HepG2 (cell line): Measurements from ENCODE around the gene ATG4B. TPM values are rescaled to one million over a fixed set of nuclear protein-coding genes. Genes with fewer than 3 reads are reported as not detected.

ENCODE experiments used
- ATAC-seq: fragments of 200-7000 bp; cut with Tn5 transposase; 3 replicates; pipeline ENCODE4 v1.9.1; 2020; ENCODE audit warnings: mild to moderate bottlenecking, moderate library complexity
- BruUV-seq: library from RNA; stranded (reverse); fragments of 400-500 nt; replicated peaks from 2 replicates; lab custom pipeline; 2021; lab: Mats Ljungman, UMichigan
- CTCF ChIA-PET: fragments of 300-600 bp; formaldehyde crosslinking; extraction: SDS; loops from one replicate; lab custom pipeline; 2021; ENCODE audit warnings: low total read pairs, inconsistent platforms, low intra/inter-chr PET ratio; lab: Yijun Ruan, JAX
- POLR2A ChIA-PET: fragments of 350-600 bp; sonication (Branson Sonifier 250); formaldehyde crosslinking; loops from one replicate; lab custom pipeline; 2020; ENCODE audit warnings: antibody characterized with exemption, inconsistent platforms; lab: Yijun Ruan, JAX
- DNase-seq: peaks from one replicate; pipeline ENCODE4 v3.0.0-alpha.2; 2015; ENCODE audit warnings: low spot score
- FAIRE-seq: peaks from 3 replicates; lab custom pipeline; 2011; peaks lifted over from hg19 to GRCh38; lab: Jason Lieb, UNC
- H2AFZ ChIP-seq: one replicate; pipeline ENCODE4 v1.6.1; 2011; ENCODE audit warnings: low read length, inconsistent platforms
- H3K27ac ChIP-seq: fragments of 300-600 bp; 3 replicates; pipeline ENCODE4 v1.8.0; 2011; ENCODE audit warnings: mixed run types, mild to moderate bottlenecking, mixed read lengths, low read length, inconsistent platforms; ENCODE audit not compliant: insufficient read depth; ENCODE audit errors: extremely low read length
- H3K27me3 ChIP-seq, 2 experiments: fragments of 200-600 bp in 1 of 2; 2 replicates in 1 of 2; 3 replicates in 1 of 2; pipeline versions ENCODE4 v1.6.0 to v1.8.0; 2011; ENCODE audit warnings: low read length in 2 of 2, mild to moderate bottlenecking in 2 of 2, moderate library complexity in 2 of 2, inconsistent platforms in 1 of 2; ENCODE audit not compliant: insufficient read depth in 2 of 2, control insufficient read depth in 1 of 2
- H3K36me3 ChIP-seq, 2 experiments: fragments of 200-600 bp in 1 of 2; replicated peaks in 1 of 2; 2 replicates in 1 of 2; 3 replicates in 1 of 2; pipeline versions ENCODE4 v1.5.1 to v1.8.0; 2011; ENCODE audit warnings: low read length in 2 of 2, inconsistent platforms in 1 of 2; ENCODE audit not compliant: insufficient read depth in 2 of 2, control insufficient read depth in 1 of 2
- H3K4me1 ChIP-seq: 2 replicates; pipeline ENCODE4 v1.5.1; 2012; ENCODE audit warnings: low read length, inconsistent platforms; ENCODE audit not compliant: insufficient read depth
- H3K4me2 ChIP-seq: 2 replicates; pipeline ENCODE4 v1.6.0; 2011; ENCODE audit warnings: low read depth, low read length, inconsistent platforms
- H3K4me3 ChIP-seq, 3 experiments: fragments of 200-600 bp in 1 of 3; sonication (generic), shearing (Covaris generic) in 1 of 3; replicated peaks in 1 of 3; 2 replicates each; pipeline ENCODE4 v1.5.1; 2011 to 2016; ENCODE audit warnings: low read length in 3 of 3, inconsistent platforms in 2 of 3, low read depth in 2 of 3, mild to moderate bottlenecking in 2 of 3, control low read depth in 1 of 3, mixed read lengths in 1 of 3; ENCODE audit not compliant: insufficient read depth in 1 of 3
- H3K79me2 ChIP-seq: one replicate; pipeline ENCODE4 v1.6.1; 2011; ENCODE audit warnings: low read length, inconsistent platforms; ENCODE audit not compliant: insufficient read depth
- H3K9ac ChIP-seq: 2 replicates; pipeline ENCODE4 v1.6.0; 2011; ENCODE audit warnings: mild to moderate bottlenecking, low read depth, low read length, inconsistent platforms; ENCODE audit not compliant: insufficient read depth
- H3K9me3 ChIP-seq: 2 replicates; pipeline ENCODE4 v1.5.1; 2012; ENCODE audit warnings: mild to moderate bottlenecking, low read length
- H4K20me1 ChIP-seq: 2 replicates; pipeline ENCODE4 v1.6.0; 2011; ENCODE audit warnings: inconsistent platforms, mild to moderate bottlenecking, low read length, moderate library complexity; ENCODE audit not compliant: insufficient read depth
- MBNL3 ChIP-seq: fragments of 250-450 bp; sonication (Bioruptor Pico); conservative IDR thresholded peaks from 2 replicates; pipeline ENCODE4 v1.8.0; 2022; ENCODE audit warnings: mild to moderate bottlenecking, inconsistent platforms
- PAF1 ChIP-seq: IDR thresholded peaks from 2 replicates; pipeline ENCODE4 v1.6.1; 2016; ENCODE audit warnings: missing genetic modification reagents, missing compliant biosample characterization
- RARA ChIP-seq: IDR thresholded peaks from 2 replicates; pipeline ENCODE4 v1.6.1; 2016; ENCODE audit warnings: missing genetic modification reagents, missing compliant biosample characterization
- ZFP1 ChIP-seq: IDR thresholded peaks from 2 replicates; pipeline ENCODE4 v1.6.1; 2016
- ZNF337 ChIP-seq: sonication (generic); formaldehyde crosslinking; IDR thresholded peaks from 2 replicates; pipeline ENCODE4 v1.5.1; 2020; ENCODE audit warnings: missing genetic modification reagents, low read depth, mild to moderate bottlenecking, borderline replicate concordance
- ZNF451 ChIP-seq: sonication (generic); formaldehyde crosslinking; IDR thresholded peaks from 2 replicates; pipeline ENCODE4 v1.5.0; 2020; ENCODE audit warnings: mild to moderate bottlenecking, missing genetic modification reagents
- ZNF652 ChIP-seq: IDR thresholded peaks from 2 replicates; pipeline ENCODE4 v1.6.1; 2016; ENCODE audit warnings: low read depth, borderline replicate concordance
- ZNF678 ChIP-seq: sonication (generic); formaldehyde crosslinking; IDR thresholded peaks from 2 replicates; pipeline ENCODE4 v1.4.0; 2020; ENCODE audit warnings: mild to moderate bottlenecking, missing genetic modification reagents
- ZNF766 ChIP-seq: sonication (generic); formaldehyde crosslinking; IDR thresholded peaks from 2 replicates; pipeline ENCODE4 v1.5.0; 2020; ENCODE audit warnings: missing genetic modification reagents, borderline replicate concordance
- ZNF83 ChIP-seq: sonication (generic); formaldehyde crosslinking; IDR thresholded peaks from 2 replicates; pipeline ENCODE4 v1.4.0; 2020; ENCODE audit warnings: missing genetic modification reagents, mild to moderate bottlenecking, borderline replicate concordance
- WGBS: methylation state at CpG from one replicate; pipeline ENCODE4 v1.1.6; 2017; ENCODE audit warnings: low lambda C conversion rate; 5-methylcytosine and 5-hydroxymethylcytosine counted together
- in situ Hi-C: cut with HindIII; loops from 2 replicates; pipeline ENCODE4 v1.10.0; 2017; ENCODE audit warnings: low pct_unique_long_range_greater_than_20kb; ENCODE audit not compliant: extremely low pct_ligation_motif_present
- intact Hi-C: fragments of 100-400 bp; cut with micrococcal nuclease; formaldehyde crosslinking; loops from one replicate; pipeline ENCODE4 v1.10.0; 2022; ENCODE audit not compliant: unreplicated experiment
- polyA plus RNA-seq, 8 experiments: library from polyadenylated mRNA; depleted of rRNA in 3 of 8; stranded (reverse) in 7 of 8; unstranded in 1 of 8; fragments of >200 nt; fragmentation: Illumina TruSeq in 4 of 8; extraction: Trizol in 4 of 8; gene quantifications; 2 replicates each; pipeline versions ENCODE4 v1.2.1 to v1.2.3, GENCODE V29; 2011 to 2016; ENCODE audit warnings: low read depth in 4 of 8, missing spikeins in 1 of 8, mixed read lengths in 1 of 8; ENCODE audit not compliant: insufficient read depth in 1 of 8
- total RNA-seq, 5 experiments: library from RNA; depleted of rRNA; stranded (reverse); fragments of >200 nt; fragmentation: Illumina TruSeq; extraction: Trizol; gene quantifications; 2 replicates each; pipeline ENCODE4 v1.2.3, GENCODE V29; 2016; ENCODE audit warnings: low read depth in 1 of 5
- TF ChIP-seq, protein P1 (sequence below): sonication (generic); formaldehyde crosslinking; IDR thresholded peaks from 2 replicates; pipeline ENCODE4 v1.5.0; 2020; ENCODE audit warnings: missing genetic modification reagents
- TF ChIP-seq, protein P2 (sequence below), 2 experiments: sonication (generic) in 1 of 2; formaldehyde crosslinking in 1 of 2; IDR thresholded peaks; 2 replicates each; pipeline versions ENCODE4 v1.5.1 to v1.6.1; 2011 to 2020; ENCODE audit warnings: borderline replicate concordance in 1 of 2, low read depth in 1 of 2, low read length in 1 of 2, mild to moderate bottlenecking in 1 of 2, missing genetic modification reagents in 1 of 2, moderate library complexity in 1 of 2
- TF ChIP-seq, protein P3 (sequence below): sonication (generic); formaldehyde crosslinking; IDR thresholded peaks from 2 replicates; pipeline ENCODE4 v1.4.0; 2020; ENCODE audit warnings: missing genetic modification reagents
- TF ChIP-seq, protein P4 (sequence below): sonication (generic); formaldehyde crosslinking; IDR thresholded peaks from 2 replicates; pipeline ENCODE4 v1.4.0; 2020; ENCODE audit warnings: mild to moderate bottlenecking, missing genetic modification reagents

ATG4B gene
- total and polyA plus RNA-seq, 2 of the 13 experiments (the other 11 are each of a cell fraction or from before 2014, with no cell fraction given), result 95.5 to 239 TPM

DNA sequence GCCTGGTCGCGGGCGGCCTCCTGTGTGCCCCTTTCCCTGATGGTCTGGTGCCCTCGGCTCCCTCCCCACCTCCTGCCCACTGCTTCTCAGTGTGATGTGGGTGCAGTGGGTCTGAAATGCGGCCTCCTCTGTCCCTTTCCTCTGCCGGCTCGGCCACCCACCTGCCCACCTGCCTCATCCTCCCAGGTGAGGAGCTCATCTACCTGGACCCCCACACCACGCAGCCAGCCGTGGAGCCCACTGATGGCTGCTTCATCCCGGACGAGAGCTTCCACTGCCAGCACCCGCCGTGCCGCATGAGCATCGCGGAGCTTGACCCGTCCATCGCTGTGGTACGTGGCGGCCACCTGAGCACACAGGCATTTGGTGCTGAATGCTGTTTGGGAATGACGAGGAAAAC, 30.9 kb downstream of the ATG4B start (continued):
- TF ChIP-seq, protein P1, sequence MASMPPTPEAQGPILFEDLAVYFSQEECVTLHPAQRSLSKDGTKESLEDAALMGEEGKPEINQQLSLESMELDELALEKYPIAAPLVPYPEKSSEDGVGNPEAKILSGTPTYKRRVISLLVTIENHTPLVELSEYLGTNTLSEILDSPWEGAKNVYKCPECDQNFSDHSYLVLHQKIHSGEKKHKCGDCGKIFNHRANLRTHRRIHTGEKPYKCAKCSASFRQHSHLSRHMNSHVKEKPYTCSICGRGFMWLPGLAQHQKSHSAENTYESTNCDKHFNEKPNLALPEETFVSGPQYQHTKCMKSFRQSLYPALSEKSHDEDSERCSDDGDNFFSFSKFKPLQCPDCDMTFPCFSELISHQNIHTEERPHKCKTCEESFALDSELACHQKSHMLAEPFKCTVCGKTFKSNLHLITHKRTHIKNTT (CRISPR knock-in tag), result no peak
- TF ChIP-seq, all 625 proteins: peak for 4

DNA sequence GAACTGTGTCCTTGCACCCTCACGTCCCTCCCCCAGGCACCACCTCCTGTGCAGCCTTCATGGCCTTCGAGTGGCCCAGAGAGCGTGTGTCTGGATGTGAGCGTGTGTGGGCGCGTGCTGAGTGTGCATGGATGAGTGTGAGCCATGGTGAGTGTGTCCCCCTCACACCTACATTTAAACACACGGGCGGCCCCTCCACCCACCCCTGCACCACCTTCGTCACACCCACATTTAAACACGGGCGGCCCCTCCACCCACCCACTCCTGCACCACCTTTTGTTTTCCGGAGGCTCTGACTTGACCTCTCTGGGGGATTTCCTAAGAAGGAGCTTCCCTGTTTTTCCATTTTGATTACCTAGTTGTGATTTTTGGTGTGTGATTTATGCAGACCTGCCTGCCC, 31.3 kb downstream of the ATG4B start:
- Histone ChIP-seq H3K27me3 (no peaks in the 10 kb centered on the region), H2AFZ (no peak overlapping the region), H4K20me1 (peaks cover 7% of the 10 kb centered on the region; the same call in 1 of the 2 replicates), H3K27ac (no peak overlapping the region), H3K4me1 (peaks cover 9% of the 10 kb centered on the region; the same call in 1 of the 2 replicates), H3K36me3 (peaks cover 39 to 69% of the 10 kb centered on the region in 2 experiments), H3K4me2 (no peak overlapping the region), H3K79me2 (no peaks in the 10 kb centered on the region), H3K9me3 (no peaks in the 10 kb centered on the region), H3K4me3 (no peak overlapping the region), H3K9ac (no peak overlapping the region)
- intact Hi-C loops (no loop called here), in situ Hi-C loops (no loop called here)
- FAIRE-seq, result no peak
- 92% methylated on average over 12 of the region's 12 CpGs for WGBS
- CTCF ChIA-PET, result no interaction called here
- no peak for ATAC-seq
- BruUV-seq, result no TSS peak
- no peak for DNase-seq
- POLR2A ChIA-PET, result interaction anchor here (0.8 kb wide), 1 partner anchor 22 kb away, joined by 3 read pairs; no protein-coding TSS in a partner anchor
- no peak for TF ChIP-seq ZNF678 (CRISPR knock-in tag)
- TF ChIP-seq ZNF766 (CRISPR knock-in tag), result no peak
- no peak for TF ChIP-seq MBNL3 (CRISPR knock-in tag)
- TF ChIP-seq ZNF83 (CRISPR knock-in tag), result no peak
- TF ChIP-seq ZNF652, result no peak
- TF ChIP-seq ZNF337, result no peak
- TF ChIP-seq PAF1, result no peak
- TF ChIP-seq, protein P2, sequence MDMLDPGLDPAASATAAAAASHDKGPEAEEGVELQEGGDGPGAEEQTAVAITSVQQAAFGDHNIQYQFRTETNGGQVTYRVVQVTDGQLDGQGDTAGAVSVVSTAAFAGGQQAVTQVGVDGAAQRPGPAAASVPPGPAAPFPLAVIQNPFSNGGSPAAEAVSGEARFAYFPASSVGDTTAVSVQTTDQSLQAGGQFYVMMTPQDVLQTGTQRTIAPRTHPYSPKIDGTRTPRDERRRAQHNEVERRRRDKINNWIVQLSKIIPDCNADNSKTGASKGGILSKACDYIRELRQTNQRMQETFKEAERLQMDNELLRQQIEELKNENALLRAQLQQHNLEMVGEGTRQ (IDR thresholded peaks at IDR 0.05; ENCODE audit: low read depth, low read length), result no peak
- TF ChIP-seq, protein P2 (CRISPR knock-in tag; IDR thresholded peaks at IDR 0.05; ENCODE audit: borderline replicate concordance), result no peak
- TF ChIP-seq ZNF451, result no peak
- no peak for TF ChIP-seq RARA (CRISPR knock-in tag)
- TF ChIP-seq, protein P3, sequence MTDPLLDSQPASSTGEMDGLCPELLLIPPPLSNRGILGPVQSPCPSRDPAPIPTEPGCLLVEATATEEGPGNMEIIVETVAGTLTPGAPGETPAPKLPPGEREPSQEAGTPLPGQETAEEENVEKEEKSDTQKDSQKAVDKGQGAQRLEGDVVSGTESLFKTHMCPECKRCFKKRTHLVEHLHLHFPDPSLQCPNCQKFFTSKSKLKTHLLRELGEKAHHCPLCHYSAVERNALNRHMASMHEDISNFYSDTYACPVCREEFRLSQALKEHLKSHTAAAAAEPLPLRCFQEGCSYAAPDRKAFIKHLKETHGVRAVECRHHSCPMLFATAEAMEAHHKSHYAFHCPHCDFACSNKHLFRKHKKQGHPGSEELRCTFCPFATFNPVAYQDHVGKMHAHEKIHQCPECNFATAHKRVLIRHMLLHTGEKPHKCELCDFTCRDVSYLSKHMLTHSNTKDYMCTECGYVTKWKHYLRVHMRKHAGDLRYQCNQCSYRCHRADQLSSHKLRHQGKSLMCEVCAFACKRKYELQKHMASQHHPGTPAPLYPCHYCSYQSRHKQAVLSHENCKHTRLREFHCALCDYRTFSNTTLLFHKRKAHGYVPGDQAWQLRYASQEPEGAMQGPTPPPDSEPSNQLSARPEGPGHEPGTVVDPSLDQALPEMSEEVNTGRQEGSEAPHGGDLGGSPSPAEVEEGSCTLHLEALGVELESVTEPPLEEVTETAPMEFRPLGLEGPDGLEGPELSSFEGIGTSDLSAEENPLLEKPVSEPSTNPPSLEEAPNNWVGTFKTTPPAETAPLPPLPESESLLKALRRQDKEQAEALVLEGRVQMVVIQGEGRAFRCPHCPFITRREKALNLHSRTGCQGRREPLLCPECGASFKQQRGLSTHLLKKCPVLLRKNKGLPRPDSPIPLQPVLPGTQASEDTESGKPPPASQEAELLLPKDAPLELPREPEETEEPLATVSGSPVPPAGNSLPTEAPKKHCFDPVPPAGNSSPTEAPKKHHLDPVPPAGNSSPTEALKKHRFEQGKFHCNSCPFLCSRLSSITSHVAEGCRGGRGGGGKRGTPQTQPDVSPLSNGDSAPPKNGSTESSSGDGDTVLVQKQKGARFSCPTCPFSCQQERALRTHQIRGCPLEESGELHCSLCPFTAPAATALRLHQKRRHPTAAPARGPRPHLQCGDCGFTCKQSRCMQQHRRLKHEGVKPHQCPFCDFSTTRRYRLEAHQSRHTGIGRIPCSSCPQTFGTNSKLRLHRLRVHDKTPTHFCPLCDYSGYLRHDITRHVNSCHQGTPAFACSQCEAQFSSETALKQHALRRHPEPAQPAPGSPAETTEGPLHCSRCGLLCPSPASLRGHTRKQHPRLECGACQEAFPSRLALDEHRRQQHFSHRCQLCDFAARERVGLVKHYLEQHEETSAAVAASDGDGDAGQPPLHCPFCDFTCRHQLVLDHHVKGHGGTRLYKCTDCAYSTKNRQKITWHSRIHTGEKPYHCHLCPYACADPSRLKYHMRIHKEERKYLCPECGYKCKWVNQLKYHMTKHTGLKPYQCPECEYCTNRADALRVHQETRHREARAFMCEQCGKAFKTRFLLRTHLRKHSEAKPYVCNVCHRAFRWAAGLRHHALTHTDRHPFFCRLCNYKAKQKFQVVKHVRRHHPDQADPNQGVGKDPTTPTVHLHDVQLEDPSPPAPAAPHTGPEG, result no peak
- TF ChIP-seq, protein P4, sequence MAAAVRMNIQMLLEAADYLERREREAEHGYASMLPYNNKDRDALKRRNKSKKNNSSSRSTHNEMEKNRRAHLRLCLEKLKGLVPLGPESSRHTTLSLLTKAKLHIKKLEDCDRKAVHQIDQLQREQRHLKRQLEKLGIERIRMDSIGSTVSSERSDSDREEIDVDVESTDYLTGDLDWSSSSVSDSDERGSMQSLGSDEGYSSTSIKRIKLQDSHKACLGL (CRISPR knock-in tag), result no peak
- TF ChIP-seq ZFP1 (CRISPR knock-in tag), result no peak
